ENCODE measurements around the gene SMC6. TPM values are rescaled to one million over a fixed set of nuclear protein-coding genes. Genes with fewer than 3 reads are reported as not detected.
A peak's percentile ranks its signal among the peaks of the same experiment; 100 is the strongest.

The SMC6 gene
- total RNA-seq, 1 experiment from 2014 or later: 10.7 TPM

DNA sequence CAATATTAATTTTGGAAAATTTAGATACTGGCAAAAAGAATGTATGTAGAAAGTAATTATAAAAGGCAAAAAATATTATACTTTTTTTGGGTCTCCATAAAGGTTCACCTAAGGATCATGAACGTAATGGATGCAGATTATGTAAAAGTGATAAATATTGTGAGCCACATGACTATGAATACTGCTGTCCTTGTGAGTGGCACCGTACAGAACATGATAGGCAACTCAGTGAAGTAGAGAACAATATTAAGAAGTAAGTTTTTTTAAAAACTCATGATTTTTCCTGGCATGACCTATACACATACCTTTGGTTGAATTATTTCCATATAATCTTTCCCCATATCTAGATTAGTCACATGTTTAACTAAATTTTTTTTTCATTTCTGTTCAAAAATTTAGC lies 18.9 kb upstream of the SMC6 start:
- in situ Hi-C loops (cut with HindIII; ENCODE audit: low pct_unique_long_range_greater_than_20kb, low sequenced_read_pairs): no loop called here

DNA sequence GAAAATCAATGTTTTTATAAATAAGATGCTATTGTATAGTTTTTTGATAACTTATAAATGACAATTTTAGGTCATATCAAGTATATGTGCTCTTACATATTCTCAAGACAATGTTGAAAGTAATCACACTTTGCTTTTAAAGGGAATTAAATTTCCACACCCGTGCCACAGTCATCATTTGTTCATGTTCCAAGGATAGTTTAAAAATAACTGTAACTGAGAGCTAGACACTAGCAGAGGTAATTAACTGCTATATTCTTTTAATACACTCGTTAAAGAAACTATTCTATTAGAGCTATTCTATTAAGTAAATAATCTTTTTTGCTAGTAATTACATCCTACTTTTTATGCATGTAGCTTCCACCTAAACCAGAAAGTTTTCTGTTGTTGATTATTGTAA lies 18.3 kb upstream of the SMC6 start:
- DNase-seq (ENCODE audit: low read depth): no peak
- in situ Hi-C loops (cut with HindIII; ENCODE audit: low pct_unique_long_range_greater_than_20kb, low sequenced_read_pairs): no loop called here

More for the DNA sequence above, 18.9 kb upstream of the SMC6 start:
- no peak for DNase-seq (ENCODE audit: low read depth)

- in situ Hi-C loops (cut with HindIII; ENCODE audit: low pct_unique_long_range_greater_than_20kb, low sequenced_read_pairs): no loop called here
- no peak for DNase-seq (ENCODE audit: low read depth)
Measured at GRCh38 chr2:17768894-17769293, 15.3 kb upstream of the SMC6 start.

- in situ Hi-C loops (cut with HindIII; ENCODE audit: low pct_unique_long_range_greater_than_20kb, low sequenced_read_pairs): no loop called here
Measured at GRCh38 chr2:17765398-17765797, 11.8 kb upstream of the SMC6 start.

DNA sequence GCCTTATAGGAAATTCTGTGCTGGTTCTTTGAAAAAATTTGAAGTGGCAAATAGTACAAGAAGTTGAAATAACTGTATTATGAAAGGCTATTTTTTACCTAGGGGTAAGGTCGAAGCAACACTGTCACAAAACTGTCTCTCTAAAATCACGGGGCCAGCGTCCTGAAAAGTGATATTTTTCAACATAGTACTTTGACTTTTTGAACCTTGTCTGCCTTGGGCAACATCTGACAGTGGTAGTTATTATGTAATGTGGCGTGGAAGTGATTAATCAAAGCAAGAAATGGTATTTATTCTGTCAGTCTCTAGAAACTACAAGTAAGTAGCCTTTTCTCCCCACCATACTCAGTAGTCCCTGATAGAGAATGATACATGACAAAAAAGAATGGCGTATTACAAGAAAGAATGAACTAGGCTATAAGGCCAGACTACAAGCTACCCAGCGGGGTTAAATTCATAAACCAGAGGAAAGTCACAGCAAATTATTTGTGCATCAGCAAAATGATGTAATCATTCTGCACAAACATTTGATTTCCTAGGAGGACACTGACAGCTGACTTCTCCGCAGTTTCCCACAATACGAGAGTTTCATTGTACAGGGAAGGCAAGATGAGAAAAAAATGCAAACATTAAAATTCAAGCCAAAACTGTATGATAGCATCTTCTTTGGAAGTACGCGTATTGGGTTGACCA lies 10.2 kb upstream of the SMC6 start:
- no peak for DNase-seq (ENCODE audit: low read depth)
- in situ Hi-C loops (cut with HindIII; ENCODE audit: low pct_unique_long_range_greater_than_20kb, low sequenced_read_pairs): no loop called here

More at GRCh38 chr2:17765398-17765797, 11.8 kb upstream of the SMC6 start:
- no peak for DNase-seq (ENCODE audit: low read depth)

DNA sequence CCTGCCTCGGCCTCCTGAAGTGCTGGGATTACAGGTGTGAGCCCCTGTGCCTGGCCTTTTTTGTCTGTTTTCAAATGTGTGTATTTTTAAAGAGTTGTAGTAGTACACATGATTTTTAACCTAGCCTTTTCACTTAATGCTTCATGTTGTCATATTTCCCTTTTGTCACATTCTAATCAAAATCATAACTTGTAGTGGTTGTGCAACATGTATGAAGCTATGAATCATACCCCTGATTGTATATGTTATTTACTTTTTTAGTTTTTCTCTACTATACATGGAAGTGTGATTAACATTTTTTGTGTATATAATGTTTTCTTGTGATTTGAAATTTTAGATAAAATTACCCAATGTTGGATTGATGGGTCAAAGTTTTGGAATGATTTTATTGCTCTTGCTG lies 8.8 kb upstream of the SMC6 start:
- in situ Hi-C loops (cut with HindIII; ENCODE audit: low pct_unique_long_range_greater_than_20kb, low sequenced_read_pairs): no loop called here
- no peak for DNase-seq (ENCODE audit: low read depth)

DNA sequence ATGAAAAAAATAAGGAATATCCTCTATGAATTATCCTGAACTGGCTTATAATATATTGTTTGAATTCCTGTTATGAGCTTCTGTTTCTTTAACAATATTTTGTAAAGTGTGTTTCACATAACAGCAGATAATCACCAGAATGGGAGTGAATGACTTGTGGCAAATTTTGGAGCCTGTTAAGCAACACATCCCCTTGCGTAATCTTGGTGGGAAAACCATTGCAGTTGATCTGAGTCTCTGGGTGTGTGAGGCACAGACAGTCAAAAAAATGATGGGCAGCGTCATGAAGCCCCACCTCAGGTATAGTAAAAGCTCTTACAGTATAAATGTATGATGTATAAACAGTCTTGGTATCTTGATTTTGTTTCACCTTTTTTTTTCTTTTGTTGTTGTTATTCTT lies 6.2 kb upstream of the SMC6 start:
- no peak for DNase-seq (ENCODE audit: low read depth)
- in situ Hi-C loops (cut with HindIII; ENCODE audit: low pct_unique_long_range_greater_than_20kb, low sequenced_read_pairs): no loop called here

- no peak for DNase-seq (ENCODE audit: low read depth)
- in situ Hi-C loops (cut with HindIII; ENCODE audit: low pct_unique_long_range_greater_than_20kb, low sequenced_read_pairs): no loop called here
Measured at GRCh38 chr2:17758118-17758517, 4.5 kb upstream of the SMC6 start.

DNA sequence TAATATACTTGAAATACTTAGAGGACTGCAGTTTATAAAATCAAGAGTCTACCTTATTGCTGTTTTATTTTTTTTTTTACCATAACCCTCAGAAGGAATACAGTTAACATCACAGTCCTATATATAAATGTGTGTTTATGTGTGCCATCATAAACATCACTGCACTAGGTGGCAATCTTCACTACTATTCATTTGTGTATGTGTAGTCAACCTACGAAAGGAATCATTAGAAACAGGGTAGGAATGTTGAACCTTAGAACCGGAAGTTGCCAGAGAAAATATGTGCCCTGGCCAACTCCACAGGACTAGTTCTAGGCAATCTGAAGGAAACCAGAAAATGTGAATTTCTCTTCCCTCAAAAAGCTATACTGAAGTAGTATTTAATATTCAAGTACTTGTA lies 3.7 kb upstream of the SMC6 start:
- DNase-seq (ENCODE audit: low read depth): peak; percentile 58
- in situ Hi-C loops (cut with HindIII; ENCODE audit: low pct_unique_long_range_greater_than_20kb, low sequenced_read_pairs): no loop called here

GRCh38 chr2:17756668-17757067 lies 3.1 kb upstream of the SMC6 start:
- in situ Hi-C loops (cut with HindIII; ENCODE audit: low pct_unique_long_range_greater_than_20kb, low sequenced_read_pairs): no loop called here
- no peak for DNase-seq (ENCODE audit: low read depth)

- no peak for DNase-seq (ENCODE audit: low read depth)
- in situ Hi-C loops (cut with HindIII; ENCODE audit: low pct_unique_long_range_greater_than_20kb, low sequenced_read_pairs): no loop called here
Measured at GRCh38 chr2:17754773-17755425, 1.3 kb upstream of the SMC6 start.

GRCh38 chr2:17752892-17753802 lies 463 bp downstream of the SMC6 start:
- in situ Hi-C loops (cut with HindIII; ENCODE audit: low pct_unique_long_range_greater_than_20kb, low sequenced_read_pairs): no loop called here
- DNase-seq (ENCODE audit: low read depth): peak; percentile 58

GRCh38 chr2:17752246-17752645 lies 1.4 kb downstream of the SMC6 start:
- in situ Hi-C loops (cut with HindIII; ENCODE audit: low pct_unique_long_range_greater_than_20kb, low sequenced_read_pairs): no loop called here

DNA sequence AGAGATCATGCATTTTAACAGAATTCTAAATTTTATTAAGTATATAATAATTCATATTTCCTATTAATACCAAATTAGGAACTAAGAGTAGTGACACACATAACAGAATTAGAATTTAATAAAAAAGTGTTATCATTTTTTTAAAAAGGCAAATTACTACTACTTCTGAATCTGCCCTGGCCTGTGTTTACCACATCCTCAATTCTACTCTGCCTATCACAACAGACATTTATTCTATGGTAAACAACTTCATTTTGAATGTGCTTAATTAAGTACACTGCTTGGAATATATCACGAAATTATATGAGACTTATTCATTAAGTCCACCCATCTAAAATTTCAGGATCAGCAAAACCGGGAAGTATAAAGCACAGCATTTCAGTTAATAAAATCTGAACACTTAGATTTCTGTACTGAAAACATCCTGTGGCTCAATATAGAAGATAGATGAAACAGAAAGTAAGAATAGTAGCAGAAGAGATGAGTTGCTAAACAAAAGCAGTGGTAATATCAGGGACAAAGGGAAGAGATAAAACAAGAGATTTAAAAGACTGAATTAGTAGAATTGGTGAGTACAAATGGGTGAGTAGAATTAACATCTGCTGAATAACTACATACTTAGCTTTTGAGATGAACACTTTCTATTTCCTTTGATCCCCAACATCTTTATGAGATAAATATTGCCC lies 3.7 kb downstream of the SMC6 start:
- in situ Hi-C loops (cut with HindIII; ENCODE audit: low pct_unique_long_range_greater_than_20kb, low sequenced_read_pairs): no loop called here
- DNase-seq (ENCODE audit: low read depth): no peak

More at GRCh38 chr2:17752246-17752645, 1.4 kb downstream of the SMC6 start:
- no peak for DNase-seq (ENCODE audit: low read depth)

DNA sequence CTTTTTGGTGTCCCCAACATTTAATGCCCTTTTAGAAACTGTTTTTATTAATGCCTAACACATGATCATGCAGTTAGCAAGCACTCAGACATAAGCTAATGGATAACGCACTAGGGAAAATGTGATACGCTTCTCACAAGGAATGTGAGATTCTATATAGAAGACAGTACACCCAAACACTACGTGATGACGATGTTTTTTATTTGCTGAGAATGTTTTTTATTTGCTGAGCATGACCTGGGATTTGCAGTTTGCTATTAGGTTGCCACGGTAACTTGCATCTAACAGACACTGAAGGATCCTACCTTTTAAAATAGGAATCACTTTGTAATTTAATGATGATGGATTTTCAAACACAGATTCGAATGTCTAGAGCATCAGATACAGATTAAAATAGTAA lies 4.9 kb downstream of the SMC6 start:
- peak; percentile 76 for DNase-seq (ENCODE audit: low read depth)
- in situ Hi-C loops (cut with HindIII; ENCODE audit: low pct_unique_long_range_greater_than_20kb, low sequenced_read_pairs): no loop called here

DNA sequence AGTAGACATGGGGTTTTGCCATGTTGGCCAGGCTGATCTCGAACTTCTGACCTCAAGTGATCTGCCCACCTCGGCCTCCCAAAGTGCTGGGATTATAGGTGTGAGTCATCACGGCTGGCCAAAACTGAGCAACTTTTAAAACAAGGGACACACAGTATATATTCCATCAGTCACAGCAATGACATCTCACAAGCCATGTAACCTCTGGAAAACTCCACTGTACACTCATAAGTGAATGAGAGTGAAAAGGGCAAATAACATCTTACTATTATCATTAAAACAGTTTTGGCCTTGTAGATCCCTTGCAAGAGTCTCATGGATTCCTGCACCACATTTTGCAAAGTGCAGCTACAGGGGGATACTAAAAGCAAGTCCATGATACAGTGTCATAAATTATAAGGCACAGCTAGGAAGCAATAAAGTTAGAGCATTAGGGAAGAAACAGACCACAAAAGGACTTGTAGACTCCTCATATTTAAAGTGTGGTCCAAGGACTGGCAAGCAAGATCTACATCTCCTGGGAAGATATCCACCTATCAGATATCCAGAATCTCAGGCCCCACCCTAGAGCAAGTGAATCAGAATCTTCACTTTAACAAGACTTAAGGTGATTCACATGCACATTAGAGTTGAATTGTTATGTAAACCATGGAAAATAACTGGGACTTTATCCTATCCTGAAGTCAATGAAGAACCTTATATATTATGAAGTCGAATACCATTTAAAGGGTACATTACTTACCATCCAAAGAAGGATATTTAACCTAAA lies 5.7 kb downstream of the SMC6 start:
- peak; percentile 72 for DNase-seq (ENCODE audit: low read depth)
- in situ Hi-C loops (cut with HindIII; ENCODE audit: low pct_unique_long_range_greater_than_20kb, low sequenced_read_pairs): no loop called here

- in situ Hi-C loops (cut with HindIII; ENCODE audit: low pct_unique_long_range_greater_than_20kb, low sequenced_read_pairs): no loop called here
Measured at GRCh38 chr2:17740203-17740602, 13.4 kb downstream of the SMC6 start.

GRCh38 chr2:17736989-17737388 lies 16.6 kb downstream of the SMC6 start:
- DNase-seq (ENCODE audit: low read depth): no peak

More at GRCh38 chr2:17740203-17740602, 13.4 kb downstream of the SMC6 start:
- no peak for DNase-seq (ENCODE audit: low read depth)

More at GRCh38 chr2:17736989-17737388, 16.6 kb downstream of the SMC6 start:
- in situ Hi-C loops (cut with HindIII; ENCODE audit: low pct_unique_long_range_greater_than_20kb, low sequenced_read_pairs): no loop called here

Data from Caki2 (cell line).